Uterus (tissue), 4 donors: ENCODE data around the gene GREB1. TPM values are rescaled to one million over a fixed set of nuclear protein-coding genes. Genes with fewer than 3 reads are reported as not detected.

Experiments used
- DNase-seq, 2 donors: peaks; one replicate each; pipeline ENCODE4 v3.0.0-alpha.2; 2019 to 2020
- H3K27ac ChIP-seq, 2 donors: fragments of 200-600 bp; sonication (generic); 1 replicate in 1 of 2; 2 replicates in 1 of 2; pipeline ENCODE4 v1.5.1; 2016 to 2018
- H3K27me3 ChIP-seq, 2 donors: fragments of 200-600 bp; sonication (generic); one replicate each; pipeline ENCODE4 v1.5.1; 2018 to 2019; ENCODE audit warnings: control low read depth in 1 of 2
- H3K36me3 ChIP-seq, 2 donors: fragments of 200-600 bp; sonication (generic); one replicate each; pipeline ENCODE4 v1.5.1; 2019; ENCODE audit warnings: control low read depth in 1 of 2
- H3K4me1 ChIP-seq, 2 donors: fragments of 200-600 bp; sonication (generic); one replicate each; pipeline ENCODE4 v1.5.1; 2018 to 2019; ENCODE audit warnings: control low read depth in 1 of 2
- H3K4me3 ChIP-seq, 2 donors: fragments of 200-600 bp; sonication (generic); 1 replicate in 1 of 2; 2 replicates in 1 of 2; pipeline ENCODE4 v1.5.1; 2018 to 2019; ENCODE audit warnings: mild to moderate bottlenecking in 1 of 2
- H3K9me3 ChIP-seq, 2 donors: fragments of 200-600 bp; sonication (generic); one replicate each; pipeline ENCODE4 v1.5.1; 2019; ENCODE audit warnings: control low read depth in 1 of 2
- CTCF ChIP-seq, 4 experiments: fragments of 200-600 bp in 2 of 4; fragments of 450-650 bp in 2 of 4; sonication (generic) in 2 of 4; IDR thresholded peaks; one replicate each; pipeline ENCODE4 v1.5.1; 2016 to 2019; ENCODE audit warnings: antibody characterized with exemption in 4 of 4, mild to moderate bottlenecking in 2 of 4, moderate library complexity in 1 of 4
- POLR2A ChIP-seq, 2 donors: fragments of 450-650 bp; IDR thresholded peaks; one replicate each; pipeline ENCODE4 v1.6.1; 2016; ENCODE audit warnings: antibody characterized with exemption in 2 of 2, mild to moderate bottlenecking in 1 of 2, moderate library complexity in 1 of 2
- intact Hi-C: fragments of 100-400 bp; cut with DNase I; formaldehyde crosslinking; loops from one replicate; pipeline ENCODE4 v1.15.1; 2023; ENCODE audit warnings: low total_unique reads
- total RNA-seq, 4 donors: library from RNA; depleted of rRNA in 3 of 4; stranded (reverse); fragments of >200 nt in 3 of 4; gene quantifications; one replicate each; pipeline versions ENCODE4 v1.1.0 to v1.2.4, GENCODE V29; 2014 to 2023
- donor health status: DM: yes; HTN: yes; CAD: no.

Gene GREB1
- total RNA-seq, 4 donors from 2014 or later = 20.3 to 166 (median 78.8) TPM

GRCh38 chr2:11597538-11598225 is 63.8 kb downstream of the GREB1 start:
- Histone ChIP-seq H3K4me3 (no peak overlapping the region), H3K36me3 (no peaks in the 10 kb centered on the region), H3K27ac (no peak overlapping the region), H3K9me3 (no peaks in the 10 kb centered on the region), H3K27me3 (no peaks in the 10 kb centered on the region), H3K4me1 (no peaks in the 10 kb centered on the region)
- no peak for DNase-seq
- TF ChIP-seq POLR2A (IDR thresholded peaks at IDR 0.05) (no peak), CTCF (IDR thresholded peaks at IDR 0.05) (no peak)
- intact Hi-C loops = no loop called here

- no peak for DNase-seq
- TF ChIP-seq POLR2A (IDR thresholded peaks at IDR 0.05) (no peak), CTCF (IDR thresholded peaks at IDR 0.05) (no peak)
- H3K36me3 ChIP-seq = no peaks in the 10 kb centered on the region
- no peak overlapping the region for H3K4me3 ChIP-seq
- H3K27ac ChIP-seq = no peak overlapping the region
- H3K9me3 ChIP-seq = no peaks in the 10 kb centered on the region
- no peaks in the 10 kb centered on the region for H3K4me1 ChIP-seq
- H3K27me3 ChIP-seq = no peaks in the 10 kb centered on the region
- intact Hi-C loops = no loop called here
Measured at GRCh38 chr2:11598228-11598731, 64.4 kb downstream of the GREB1 start.

GRCh38 chr2:11602563-11603204 is 68.8 kb downstream of the GREB1 start:
- no peaks in the 10 kb centered on the region for H3K4me1 ChIP-seq
- H3K27me3 ChIP-seq = no peaks in the 10 kb centered on the region
- DNase-seq = no peak
- H3K27ac ChIP-seq = peak overlapping the region in 1 of 2 donors; percentile 3
- intact Hi-C loops = no loop called here
- no peak for TF ChIP-seq POLR2A (IDR thresholded peaks at IDR 0.05)
- no peak for TF ChIP-seq CTCF (IDR thresholded peaks at IDR 0.05)
- no peaks in the 10 kb centered on the region for H3K36me3 ChIP-seq
- no peak overlapping the region for H3K4me3 ChIP-seq
- H3K9me3 ChIP-seq = no peaks in the 10 kb centered on the region

GRCh38 chr2:11610624-11611242 is 76.9 kb downstream of the GREB1 start:
- H3K4me1 ChIP-seq = no peaks in the 10 kb centered on the region
- intact Hi-C loops = no loop called here
- no peak overlapping the region for H3K4me3 ChIP-seq
- TF ChIP-seq CTCF (IDR thresholded peaks at IDR 0.05) = no peak
- no peak for TF ChIP-seq POLR2A (IDR thresholded peaks at IDR 0.05)
- DNase-seq = no peak
- no peaks in the 10 kb centered on the region for H3K9me3 ChIP-seq
- no peaks in the 10 kb centered on the region for H3K27me3 ChIP-seq
- peak overlapping the region in 1 of 2 donors; percentile 79 for H3K27ac ChIP-seq
- no peaks in the 10 kb centered on the region for H3K36me3 ChIP-seq

- intact Hi-C loops = no loop called here
Measured at GRCh38 chr2:11611251-11611650, 77.4 kb downstream of the GREB1 start.

More at GRCh38 chr2:11611251-11611650, 77.4 kb downstream of the GREB1 start:
- H3K9me3 ChIP-seq = no peaks in the 10 kb centered on the region
- no peaks in the 10 kb centered on the region for H3K27me3 ChIP-seq
- H3K27ac ChIP-seq = peak overlapping the region; percentile 21 to 79
- no peaks in the 10 kb centered on the region for H3K4me1 ChIP-seq
- TF ChIP-seq POLR2A (IDR thresholded peaks at IDR 0.05) (no peak), CTCF (IDR thresholded peaks at IDR 0.05) (no peak)
- no peak for DNase-seq
- H3K36me3 ChIP-seq = no peaks in the 10 kb centered on the region
- H3K4me3 ChIP-seq = no peak overlapping the region
